MCF 10A (cell line): ENCODE measurements around the gene FRMD4B. TPM values are rescaled to one million over a fixed set of nuclear protein-coding genes. Genes with fewer than 3 reads are reported as not detected.

Source experiments
- Bru-seq: library from RNA; stranded (reverse); fragments of 400-500 nt; gene quantifications from one replicate; lab custom pipeline; 2021; lab: Mats Ljungman, UMichigan
- BruChase-seq, 2 experiments: library from RNA; stranded (reverse); fragments of 400-500 nt; gene quantifications; one replicate each; lab custom pipeline; 2021; lab: Mats Ljungman, UMichigan
- BruUV-seq: library from RNA; stranded (reverse); fragments of 400-500 nt; replicated peaks from 2 replicates; lab custom pipeline; 2021; lab: Mats Ljungman, UMichigan
- CTCF ChIA-PET: fragments of 300-600 bp; sonication (Branson Sonifier 250); formaldehyde crosslinking; extraction: SDS; loops from one replicate; lab custom pipeline; 2021; ENCODE audit warnings: antibody characterized with exemption, inconsistent platforms; lab: Yijun Ruan, JAX
- POLR2A ChIA-PET: fragments of 300-600, 350-650 bp; sonication (Branson Sonifier 250); formaldehyde crosslinking; extraction: SDS; loops from one replicate; lab custom pipeline; 2020; ENCODE audit warnings: antibody characterized with exemption, inconsistent platforms; lab: Yijun Ruan, JAX
- DNase-seq: peaks from one replicate; pipeline ENCODE4 v3.0.0-alpha.2; 2018; ENCODE audit not compliant: unreplicated experiment
- H3K27ac Mint-ChIP-seq: one replicate; pipeline ENCODE4 v1.8.0; 2022; ENCODE audit warnings: mild to moderate bottlenecking, low read depth, mixed read lengths; ENCODE audit not compliant: unreplicated experiment
- H3K27me3 Mint-ChIP-seq: one replicate; pipeline ENCODE4 v1.8.0; 2022; ENCODE audit warnings: mixed read lengths; ENCODE audit not compliant: insufficient read depth, unreplicated experiment
- H3K36me3 Mint-ChIP-seq: one replicate; pipeline ENCODE4 v1.8.0; 2022; ENCODE audit warnings: mild to moderate bottlenecking, moderate library complexity, mixed read lengths; ENCODE audit not compliant: insufficient read depth, unreplicated experiment
- H3K4me1 Mint-ChIP-seq: one replicate; pipeline ENCODE4 v1.8.0; 2022; ENCODE audit warnings: mixed read lengths; ENCODE audit not compliant: insufficient read depth, unreplicated experiment
- H3K4me3 Mint-ChIP-seq: one replicate; pipeline ENCODE4 v1.8.0; 2022; ENCODE audit warnings: mild to moderate bottlenecking, moderate library complexity, mixed read lengths; ENCODE audit not compliant: unreplicated experiment
- H3K9me3 Mint-ChIP-seq: one replicate; pipeline ENCODE4 v1.8.0; 2022; ENCODE audit warnings: mixed read lengths; ENCODE audit not compliant: unreplicated experiment
- intact Hi-C: fragments of 100-400 bp; cut with micrococcal nuclease; formaldehyde crosslinking; loops from 2 replicates; pipeline ENCODE4 v1.14.1; 2022
- long read RNA-seq: library from polyadenylated mRNA; stranded (forward); transcript quantifications from one replicate; pipeline ENCODE4 v2.0.0, GENCODE V29; 2022
- total RNA-seq: library from RNA; stranded (reverse); gene quantifications from 2 replicates; pipeline ENCODE4 v1.2.3, GENCODE V29; 2022
- TF ChIP-seq, protein P1 (sequence below): fragments of 200-600 bp; IDR thresholded peaks from one replicate; pipeline ENCODE4 v1.8.0; 2022; ENCODE audit warnings: antibody characterized with exemption, mild to moderate bottlenecking; ENCODE audit not compliant: unreplicated experiment

The FRMD4B gene
- total RNA-seq (39.0 and 51.9 TPM in 2 replicates), Bru-seq, nascent RNA (percentile 87 among the genes with signal in this experiment), BruChase-seq, experiment 1, labeled RNA remaining after a 6-hour chase (percentile 63 among the genes with signal in this experiment), BruChase-seq, experiment 2, labeled RNA remaining after a 2-hour chase (percentile 76 among the genes with signal in this experiment)
- long read RNA-seq, full-length matches to known transcripts: 8 of 87 reads
- long read RNA-seq, partial matches to known transcripts: 8 of 87 reads
- long read RNA-seq, other reads (novel, unspliced or antisense): 71 of 87 reads

DNA sequence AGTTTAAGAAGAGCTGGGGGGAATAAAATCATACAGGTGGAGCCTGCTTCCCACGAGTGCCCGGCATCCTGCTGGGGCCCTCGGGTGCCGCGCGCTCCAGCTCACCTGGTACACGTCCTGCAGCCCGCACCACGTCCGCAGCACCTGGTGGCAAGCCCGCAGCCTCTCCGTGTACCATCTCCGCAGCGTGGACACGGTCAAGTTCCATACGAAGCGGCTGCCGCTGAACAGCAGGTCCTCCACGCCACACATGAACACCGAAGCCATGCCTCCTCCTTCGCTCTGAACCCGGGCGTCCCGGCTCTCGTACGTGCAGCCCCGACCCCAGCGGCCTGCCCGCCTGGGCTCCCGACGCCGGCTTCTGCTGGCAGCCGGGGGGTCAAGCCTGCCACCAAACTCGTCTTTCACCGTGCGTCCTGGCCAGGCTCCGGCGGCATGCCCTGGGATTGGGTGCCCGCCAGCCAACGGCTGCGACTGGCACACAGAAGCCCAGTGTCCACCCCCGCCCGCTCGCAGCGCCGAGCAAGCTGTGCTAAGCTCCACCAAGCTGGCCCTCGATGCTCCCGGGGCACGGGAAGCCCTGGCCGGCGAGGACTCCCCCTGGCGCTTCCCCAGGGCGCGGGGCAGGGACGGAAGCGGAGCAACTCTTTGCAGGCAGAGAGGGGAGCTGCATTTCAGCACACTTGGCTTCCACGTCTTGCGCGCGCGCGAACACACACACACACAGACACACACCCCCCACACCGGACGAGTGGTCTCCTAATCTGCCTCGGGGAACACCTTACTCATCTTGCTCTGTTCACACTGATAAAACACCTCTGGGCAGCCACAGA is at the start of gene FRMD4B:
Gene FRMD4B (minus strand): TSS at position 366 of the 833 bp plus-strand sequence. CDS start 99 bp downstream, at position 267.
- no TSS peak for BruUV-seq
- ChIA-PET POLR2A (interaction anchor here (0.5 to 4.9 kb wide), 10 partner anchors 9 to 1986 kb away, joined by 3 to 34 read pairs (median 3); no protein-coding TSS in a partner anchor), CTCF (interaction anchor here (0.6 to 2.9 kb wide), 19 partner anchors 8 to 604 kb away, joined by 3 to 18 read pairs (median 4); no protein-coding TSS in a partner anchor)
- Mint-ChIP-seq H3K4me1 (peaks cover 23% of the 10 kb centered on the region), H3K4me3 (peak within 1 kb of the TSS; percentile 80), H3K36me3 (no peaks in the 10 kb centered on the region), H3K27me3 (no peaks in the 10 kb centered on the region), H3K9me3 (no peaks in the 10 kb centered on the region), H3K27ac (peak within 1 kb of the TSS; percentile 75)
- TF ChIP-seq, protein P1, sequence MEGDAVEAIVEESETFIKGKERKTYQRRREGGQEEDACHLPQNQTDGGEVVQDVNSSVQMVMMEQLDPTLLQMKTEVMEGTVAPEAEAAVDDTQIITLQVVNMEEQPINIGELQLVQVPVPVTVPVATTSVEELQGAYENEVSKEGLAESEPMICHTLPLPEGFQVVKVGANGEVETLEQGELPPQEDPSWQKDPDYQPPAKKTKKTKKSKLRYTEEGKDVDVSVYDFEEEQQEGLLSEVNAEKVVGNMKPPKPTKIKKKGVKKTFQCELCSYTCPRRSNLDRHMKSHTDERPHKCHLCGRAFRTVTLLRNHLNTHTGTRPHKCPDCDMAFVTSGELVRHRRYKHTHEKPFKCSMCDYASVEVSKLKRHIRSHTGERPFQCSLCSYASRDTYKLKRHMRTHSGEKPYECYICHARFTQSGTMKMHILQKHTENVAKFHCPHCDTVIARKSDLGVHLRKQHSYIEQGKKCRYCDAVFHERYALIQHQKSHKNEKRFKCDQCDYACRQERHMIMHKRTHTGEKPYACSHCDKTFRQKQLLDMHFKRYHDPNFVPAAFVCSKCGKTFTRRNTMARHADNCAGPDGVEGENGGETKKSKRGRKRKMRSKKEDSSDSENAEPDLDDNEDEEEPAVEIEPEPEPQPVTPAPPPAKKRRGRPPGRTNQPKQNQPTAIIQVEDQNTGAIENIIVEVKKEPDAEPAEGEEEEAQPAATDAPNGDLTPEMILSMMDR: peak; percentile 33
- DNase-seq: peak; percentile 66
- intact Hi-C loops: no loop called here

DNA sequence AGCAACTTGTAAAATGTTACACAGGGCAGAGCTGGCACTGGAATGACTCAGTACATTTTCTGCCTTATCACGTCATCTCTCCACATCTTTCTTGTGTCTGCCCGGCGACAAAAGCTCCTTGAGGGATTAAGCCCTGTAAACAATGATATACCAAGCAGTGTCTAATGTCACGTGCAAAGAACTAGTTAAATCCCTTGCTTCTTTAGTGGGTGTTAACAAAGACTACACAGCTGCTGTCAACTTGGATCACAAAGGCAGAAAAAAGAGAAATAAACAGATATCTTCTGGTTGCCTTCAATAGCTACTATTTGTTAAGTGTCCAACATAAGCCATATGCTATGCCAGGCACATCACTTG is 48.1 kb upstream of the FRMD4B start:
- CTCF ChIA-PET: interaction anchor here (0.5 to 1.6 kb wide), 9 partner anchors 9 to 511 kb away, joined by 3 to 8 read pairs (median 4); no protein-coding TSS in a partner anchor
- intact Hi-C loops: no loop called here

DNA sequence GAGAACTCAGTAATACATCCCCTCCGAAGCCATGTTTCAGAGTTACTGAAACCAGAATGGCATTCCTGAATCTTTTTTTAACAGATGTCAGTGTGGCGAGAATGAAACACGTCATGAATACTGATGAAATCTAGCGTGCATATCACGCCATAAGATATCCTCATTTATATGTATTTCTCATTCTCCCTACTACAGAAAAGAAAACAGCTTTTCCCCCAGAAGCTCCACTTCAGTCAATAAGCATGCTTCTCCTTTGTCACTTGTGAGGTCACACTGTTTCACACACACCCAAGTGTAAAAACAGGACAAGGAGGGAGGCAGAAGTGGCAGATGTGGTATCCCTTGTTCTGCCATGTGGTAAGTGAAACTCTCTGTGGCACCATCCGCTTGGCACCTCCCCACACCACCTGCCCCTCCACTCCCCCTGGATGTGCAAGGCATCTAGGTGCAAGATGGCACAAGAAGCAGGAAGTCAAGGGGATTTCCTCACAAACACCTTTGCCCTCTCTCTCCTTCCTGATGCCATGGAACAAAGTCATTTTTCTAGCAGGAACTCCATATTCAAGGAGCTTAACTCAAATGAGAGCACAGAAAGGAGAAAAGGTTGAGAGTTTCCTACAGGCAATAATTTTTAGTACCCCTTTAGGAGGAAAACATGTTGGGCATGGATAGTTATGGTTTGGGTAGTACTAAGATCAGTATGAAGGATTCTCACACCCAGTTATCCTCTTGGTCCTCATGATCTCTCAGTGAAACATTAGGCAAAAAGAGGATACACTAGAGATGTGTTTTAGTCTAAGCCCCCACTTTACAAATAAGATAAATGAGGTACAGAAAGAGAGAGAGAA is 47.5 kb upstream of the FRMD4B start:
- no peak overlapping the region for H3K4me3 Mint-ChIP-seq
- no peak for DNase-seq
- peak overlapping the region; percentile 60 for H3K27ac Mint-ChIP-seq
- H3K9me3 Mint-ChIP-seq: no peaks in the 10 kb centered on the region
- peaks cover 29% of the 10 kb centered on the region for H3K4me1 Mint-ChIP-seq
- H3K36me3 Mint-ChIP-seq: peaks cover 6% of the 10 kb centered on the region
- intact Hi-C loops: no loop called here
- ChIA-PET CTCF (interaction anchor here (0.5 to 1.6 kb wide), 10 partner anchors 8 to 511 kb away, joined by 3 to 8 read pairs (median 4); no protein-coding TSS in a partner anchor), POLR2A (interaction anchor here (0.6 to 0.7 kb wide), 2 partner anchors 77 to 93 kb away, joined by 3 read pairs; no protein-coding TSS in a partner anchor)
- no peaks in the 10 kb centered on the region for H3K27me3 Mint-ChIP-seq
- no TSS peak for BruUV-seq
- TF ChIP-seq, protein P1: no peak

More for the DNA sequence above, 48.1 kb upstream of the FRMD4B start:
- Mint-ChIP-seq H3K4me3 (no peak overlapping the region), H3K36me3 (peaks cover 6% of the 10 kb centered on the region), H3K27me3 (no peaks in the 10 kb centered on the region), H3K9me3 (no peaks in the 10 kb centered on the region), H3K27ac (peak overlapping the region; percentile 60), H3K4me1 (peaks cover 24% of the 10 kb centered on the region)
- BruUV-seq: no TSS peak
- POLR2A ChIA-PET: interaction anchor here (0.6 kb wide), 1 partner anchor 92 kb away, joined by 3 read pairs; no protein-coding TSS in a partner anchor
- TF ChIP-seq, protein P1: no peak
- DNase-seq: peak; percentile 31
